ENCODE results near the gene SELENOW. TPM values are rescaled to one million over a fixed set of nuclear protein-coding genes. Genes with fewer than 3 reads are reported as not detected.

Gene SELENOW
- total RNA-seq, 2 donors from 2014 or later: 89.5 to 101 TPM

DNA sequence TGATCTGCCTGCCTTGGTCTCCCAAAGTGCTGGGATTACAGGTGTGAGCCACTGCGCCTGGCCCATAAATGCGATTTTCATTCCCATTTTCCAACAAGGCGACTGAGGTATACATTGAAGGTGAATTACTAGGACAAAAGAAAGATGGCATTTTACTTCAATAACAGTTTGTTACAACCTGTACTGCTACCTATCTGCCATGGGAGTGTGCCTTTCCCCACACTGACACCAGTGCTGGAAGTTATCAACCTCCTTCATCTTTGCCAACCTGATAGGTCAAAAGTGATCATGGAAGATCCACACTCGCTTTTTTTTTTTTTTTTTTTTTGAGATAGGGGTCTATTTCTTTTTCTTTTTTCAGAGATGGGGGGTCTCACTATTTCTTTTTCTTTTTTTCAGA, 54.2 kb downstream of the SELENOW start:
- no peak for ATAC-seq
- Mint-ChIP-seq H3K36me3 (ENCODE audit: low read depth) (peaks cover 3% of the 10 kb centered on the region), H3K4me3 (no peak overlapping the region), H3K27me3 (peaks cover 19% of the 10 kb centered on the region), H3K4me1 (no peaks in the 10 kb centered on the region), H3K27ac (no peak overlapping the region)
- H3K9me3 ChIP-seq (ENCODE audit: control insufficient read depth, low read length, poor library complexity, severe bottlenecking): no peaks in the 10 kb centered on the region
- no peak for DNase-seq

Other genes with a start within 250 kb of the SELENOW start
- gene ZNF541, start 205.6 kb upstream of the SELENOW start, total RNA-seq: under 1 TPM; 0.65 to 0.99 TPM
- 10 to 100 TPM; 32.1 to 34.8 TPM for gene BICRA, start 169.6 kb upstream of the SELENOW start, total RNA-seq
- under 1 TPM in 1 of 2 donors, not detected in 1; 0.70 TPM for gene EHD2, start 65.3 kb upstream of the SELENOW start, total RNA-seq
- gene NOP53, start 33.2 kb upstream of the SELENOW start, total RNA-seq: 100 to 1,000 TPM; 742 to 873 TPM
- gene TPRX1, start 25.8 kb downstream of the SELENOW start, total RNA-seq: not detected
- gene CRX, start 43.2 kb downstream of the SELENOW start, total RNA-seq: not detected
- gene TPRX2, start 80.5 kb downstream of the SELENOW start, total RNA-seq: not detected
- not detected for gene SULT2A1, start 107.6 kb downstream of the SELENOW start, total RNA-seq
- not detected for gene BSPH1, start 213.5 kb downstream of the SELENOW start, total RNA-seq
- gene ELSPBP1, start 215.9 kb downstream of the SELENOW start, total RNA-seq: not detected